Measurements from ENCODE around the gene TNS2.

DNA sequence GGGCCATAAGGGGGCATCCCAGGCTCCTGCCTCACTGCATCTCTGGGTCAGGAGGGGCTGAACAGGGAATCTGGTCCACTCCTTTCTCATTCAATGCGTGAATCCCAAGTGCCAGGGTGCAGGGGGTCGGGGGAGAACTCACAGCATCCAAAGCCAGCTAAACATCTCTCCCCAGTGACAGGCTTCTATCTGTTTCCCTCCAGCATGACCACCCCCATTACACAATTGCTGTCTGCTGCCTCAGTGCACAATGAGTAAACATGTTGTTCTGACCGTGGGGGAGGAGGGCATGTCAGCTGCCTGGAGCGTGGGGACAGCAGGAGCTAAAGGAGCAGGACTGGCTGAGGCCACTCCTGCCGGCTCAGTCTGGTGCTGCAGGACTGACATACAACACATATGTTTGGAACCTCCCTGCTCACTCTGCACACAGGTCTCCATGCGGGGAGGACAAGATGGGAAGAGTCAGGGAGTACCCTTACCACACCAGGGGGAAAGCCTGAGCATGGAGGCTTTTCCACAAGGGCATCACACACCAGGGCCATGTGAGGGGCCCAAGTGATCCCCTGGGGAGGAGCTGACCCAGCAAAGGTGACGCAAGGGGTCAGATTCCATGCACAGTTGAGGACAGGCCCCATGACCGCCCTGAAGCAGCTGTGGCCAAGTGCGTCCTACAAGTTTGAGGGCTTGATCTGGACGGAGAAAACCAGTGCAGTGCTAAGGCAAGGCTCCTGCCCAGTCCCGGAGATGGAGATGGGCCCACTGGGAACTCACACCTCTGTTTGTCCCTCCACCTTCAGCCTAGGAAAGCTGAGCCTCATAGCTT lies 1.4 kb downstream of the TNS2 start:
- TF ChIP-seq, protein P1, sequence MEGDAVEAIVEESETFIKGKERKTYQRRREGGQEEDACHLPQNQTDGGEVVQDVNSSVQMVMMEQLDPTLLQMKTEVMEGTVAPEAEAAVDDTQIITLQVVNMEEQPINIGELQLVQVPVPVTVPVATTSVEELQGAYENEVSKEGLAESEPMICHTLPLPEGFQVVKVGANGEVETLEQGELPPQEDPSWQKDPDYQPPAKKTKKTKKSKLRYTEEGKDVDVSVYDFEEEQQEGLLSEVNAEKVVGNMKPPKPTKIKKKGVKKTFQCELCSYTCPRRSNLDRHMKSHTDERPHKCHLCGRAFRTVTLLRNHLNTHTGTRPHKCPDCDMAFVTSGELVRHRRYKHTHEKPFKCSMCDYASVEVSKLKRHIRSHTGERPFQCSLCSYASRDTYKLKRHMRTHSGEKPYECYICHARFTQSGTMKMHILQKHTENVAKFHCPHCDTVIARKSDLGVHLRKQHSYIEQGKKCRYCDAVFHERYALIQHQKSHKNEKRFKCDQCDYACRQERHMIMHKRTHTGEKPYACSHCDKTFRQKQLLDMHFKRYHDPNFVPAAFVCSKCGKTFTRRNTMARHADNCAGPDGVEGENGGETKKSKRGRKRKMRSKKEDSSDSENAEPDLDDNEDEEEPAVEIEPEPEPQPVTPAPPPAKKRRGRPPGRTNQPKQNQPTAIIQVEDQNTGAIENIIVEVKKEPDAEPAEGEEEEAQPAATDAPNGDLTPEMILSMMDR (IDR thresholded peaks at IDR 0.05 in 4 of 5, conservative IDR thresholded peaks at IDR 0.05 in 1 of 5), result peak; percentile 50 to 79 (median 71)
- peak; percentile 93 to 94 for TF ChIP-seq POLR2A (IDR thresholded peaks at IDR 0.05)

All from gastrocnemius medialis (tissue), 4 donors.